ENCODE data around the gene TPSAB1.

GRCh38 chr16:1256874-1257322 lies 16.4 kb downstream of the TPSAB1 start:
- TF ChIP-seq CTCF (IDR thresholded peaks at IDR 0.05) (no peak), POLR2A (IDR thresholded peaks at IDR 0.05) (no peak)

All from thyroid gland (tissue), 4 donors.